CD4-positive, alpha-beta T cell (primary cell): ENCODE results near the gene PLIN1. TPM values are rescaled to one million over a fixed set of nuclear protein-coding genes. Genes with fewer than 3 reads are reported as not detected.
"Not testable (repeated sequence)": the region's sequence is repeated elsewhere in the genome, so short reads cannot be mapped to it uniquely, and the experiment has no call there.

ENCODE experiments used
- ATAC-seq: fragments of 200-7000 bp; cut with Tn5 transposase; one replicate; pipeline ENCODE4 v1.10.0; 2022; ENCODE audit warnings: mild to moderate bottlenecking; ENCODE audit not compliant: poor library complexity
- CTCF ChIA-PET: fragments of 350-600 bp; sonication (Branson Sonifier 250); formaldehyde crosslinking; loops from one replicate; lab custom pipeline; 2021; ENCODE audit warnings: antibody characterized with exemption, inconsistent platforms; lab: Charles Lee
- POLR2A ChIA-PET: fragments of 350-600 bp; sonication (Branson Sonifier 250); formaldehyde crosslinking; loops from one replicate; lab custom pipeline; 2021; ENCODE audit warnings: antibody characterized with exemption, inconsistent platforms; lab: Charles Lee
- DNase-seq, 14 experiments: peaks; one replicate each; pipeline ENCODE4 v3.0.0-alpha.2; 2013 to 2020; ENCODE audit warnings: mixed read lengths in 2 of 14
- H3K27ac ChIP-seq, 2 donors: one replicate each; pipeline versions ENCODE4 v1.5.1 to v1.7.0; 2013; ENCODE audit warnings: low read length in 2 of 2, low read depth in 1 of 2, mild to moderate bottlenecking in 1 of 2
- H3K27me3 ChIP-seq, 2 experiments: 1 replicate in 1 of 2; 2 replicates in 1 of 2; pipeline versions ENCODE4 v1.6.1 to v1.7.0; 2013; ENCODE audit warnings: low read length in 2 of 2, control low read depth in 1 of 2, mild to moderate bottlenecking in 1 of 2, moderate library complexity in 1 of 2; ENCODE audit not compliant: insufficient read depth in 2 of 2, control insufficient read depth in 1 of 2
- H3K36me3 ChIP-seq: one replicate; pipeline ENCODE4 v1.6.1; 2013; ENCODE audit warnings: low read length, control low read depth; ENCODE audit not compliant: insufficient read depth
- H3K4me1 ChIP-seq: one replicate; pipeline ENCODE4 v1.6.1; 2013; ENCODE audit warnings: low read length, control low read depth; ENCODE audit not compliant: insufficient read depth
- H3K4me3 ChIP-seq: one replicate; pipeline ENCODE4 v1.5.1; 2013; ENCODE audit warnings: mild to moderate bottlenecking, low read length, moderate library complexity
- H3K9me3 ChIP-seq, 2 experiments: 1 replicate in 1 of 2; 2 replicates in 1 of 2; pipeline versions ENCODE4 v1.6.1 to v1.7.0; 2013; ENCODE audit warnings: low read length in 2 of 2, mild to moderate bottlenecking in 2 of 2, control low read depth in 1 of 2, moderate library complexity in 1 of 2; ENCODE audit not compliant: control insufficient read depth in 1 of 2, insufficient read depth in 1 of 2
- H3K27ac Mint-ChIP-seq: one replicate; pipeline ENCODE4 v1.8.0; 2020; ENCODE audit warnings: mixed read lengths
- H3K27me3 Mint-ChIP-seq: one replicate; pipeline ENCODE4 v1.8.0; 2021; ENCODE audit warnings: mixed read lengths
- H3K36me3 Mint-ChIP-seq: one replicate; pipeline ENCODE4 v1.8.0; 2021; ENCODE audit warnings: low read depth, mixed read lengths
- H3K4me1 Mint-ChIP-seq: one replicate; pipeline ENCODE4 v1.8.0; 2021; ENCODE audit warnings: low read depth, mixed read lengths
- H3K4me3 Mint-ChIP-seq: one replicate; pipeline ENCODE4 v1.8.0; 2020; ENCODE audit warnings: mild to moderate bottlenecking, mixed read lengths
- H3K9me3 Mint-ChIP-seq: one replicate; pipeline ENCODE4 v1.8.0; 2020; ENCODE audit warnings: mixed read lengths
- intact Hi-C, 2 experiments: fragments of 100-400 bp; cut with DNase I in 1 of 2; cut with micrococcal nuclease in 1 of 2; formaldehyde crosslinking; loops; one replicate each; pipeline versions ENCODE4 v1.15.1 to v1.9.0; 2023 to 2025; cut with DNase I, micrococcal nuclease
- total RNA-seq, 174 experiments: library from RNA in 2 of 174; stranded (reverse) in 2 of 174; gene quantifications; one replicate each; pipeline ENCODE4 v1.2.3 and lab custom pipeline; 2021 to 2026
- TF ChIP-seq, protein P1 (sequence below): fragments of 200-600 bp; IDR thresholded peaks from one replicate; pipeline ENCODE4 v1.8.0; 2022; ENCODE audit warnings: antibody characterized with exemption, mild to moderate bottlenecking

Gene PLIN1
- total RNA-seq, 2 experiments from 2014 or later: 0.08 to 0.22 TPM

DNA sequence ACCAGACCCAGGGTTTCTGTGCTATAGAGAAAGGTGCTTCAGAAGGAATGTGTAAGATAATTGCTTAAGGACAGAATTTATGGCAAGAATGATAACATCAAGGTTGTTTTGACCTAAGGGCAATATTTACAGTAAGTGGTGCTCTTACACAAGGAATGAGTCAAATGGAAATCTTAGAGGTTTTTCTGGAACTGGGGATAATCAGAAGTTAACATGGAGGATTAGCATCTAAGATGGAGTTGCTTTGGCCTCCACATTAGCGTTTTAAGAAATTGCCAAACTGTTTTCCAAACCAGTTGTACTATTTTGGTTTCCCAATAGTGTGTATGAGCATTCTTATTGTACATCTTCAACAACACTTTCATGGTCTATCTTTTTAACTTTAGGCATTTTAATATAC lies 14.5 kb upstream of the PLIN1 start:
- ChIA-PET CTCF (no interaction called here), POLR2A (no interaction called here)
- H3K4me3 Mint-ChIP-seq: no peak overlapping the region
- H3K27me3 Mint-ChIP-seq: peaks cover 12% of the 10 kb centered on the region
- Histone ChIP-seq H3K4me1 (peaks cover 17% of the 10 kb centered on the region), H3K9me3 (no peaks in the 10 kb centered on the region), H3K36me3 (no peaks in the 10 kb centered on the region), H3K27ac (no peak overlapping the region), H3K4me3 (no peak overlapping the region), H3K27me3 (no peaks in the 10 kb centered on the region)
- ATAC-seq (no peak), DNase-seq (no peak)
- H3K9me3 Mint-ChIP-seq: no peaks in the 10 kb centered on the region
- peaks cover 6% of the 10 kb centered on the region for H3K4me1 Mint-ChIP-seq
- TF ChIP-seq, protein P1, sequence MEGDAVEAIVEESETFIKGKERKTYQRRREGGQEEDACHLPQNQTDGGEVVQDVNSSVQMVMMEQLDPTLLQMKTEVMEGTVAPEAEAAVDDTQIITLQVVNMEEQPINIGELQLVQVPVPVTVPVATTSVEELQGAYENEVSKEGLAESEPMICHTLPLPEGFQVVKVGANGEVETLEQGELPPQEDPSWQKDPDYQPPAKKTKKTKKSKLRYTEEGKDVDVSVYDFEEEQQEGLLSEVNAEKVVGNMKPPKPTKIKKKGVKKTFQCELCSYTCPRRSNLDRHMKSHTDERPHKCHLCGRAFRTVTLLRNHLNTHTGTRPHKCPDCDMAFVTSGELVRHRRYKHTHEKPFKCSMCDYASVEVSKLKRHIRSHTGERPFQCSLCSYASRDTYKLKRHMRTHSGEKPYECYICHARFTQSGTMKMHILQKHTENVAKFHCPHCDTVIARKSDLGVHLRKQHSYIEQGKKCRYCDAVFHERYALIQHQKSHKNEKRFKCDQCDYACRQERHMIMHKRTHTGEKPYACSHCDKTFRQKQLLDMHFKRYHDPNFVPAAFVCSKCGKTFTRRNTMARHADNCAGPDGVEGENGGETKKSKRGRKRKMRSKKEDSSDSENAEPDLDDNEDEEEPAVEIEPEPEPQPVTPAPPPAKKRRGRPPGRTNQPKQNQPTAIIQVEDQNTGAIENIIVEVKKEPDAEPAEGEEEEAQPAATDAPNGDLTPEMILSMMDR: no peak
- H3K36me3 Mint-ChIP-seq: no peaks in the 10 kb centered on the region
- intact Hi-C loops: loop anchor here in 1 of 2 experiments (5.0 to 10.0 kb wide), 2 partner anchors 116 to 359 kb away; partner anchors contain the start of genes POLG and TICRR
- H3K27ac Mint-ChIP-seq: no peak overlapping the region

DNA sequence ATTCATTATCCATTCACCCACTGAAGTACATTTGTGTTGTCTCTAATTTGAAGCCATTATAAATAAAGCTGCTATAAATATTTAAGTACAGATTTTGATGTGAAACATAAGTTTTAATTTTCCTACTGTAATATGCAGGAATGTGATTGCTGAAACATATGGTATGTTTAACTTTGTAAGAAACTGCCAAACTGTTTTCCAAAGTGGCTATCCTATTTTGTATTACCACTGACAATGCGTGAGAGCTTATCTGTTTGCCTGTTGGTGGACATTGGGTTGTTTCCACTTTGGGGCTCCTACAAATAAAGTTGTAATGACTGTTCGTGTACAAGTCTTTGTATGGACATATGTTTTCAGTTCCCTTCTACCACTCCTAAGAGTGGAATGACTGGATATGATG lies 13.9 kb upstream of the PLIN1 start:
- intact Hi-C loops: loop anchor here in 1 of 2 experiments (5.0 to 10.0 kb wide), 2 partner anchors 116 to 358 kb away; partner anchors contain the start of genes POLG and TICRR
- no peaks in the 10 kb centered on the region for H3K9me3 Mint-ChIP-seq
- Histone ChIP-seq H3K4me1 (peaks cover 17% of the 10 kb centered on the region), H3K36me3 (no peaks in the 10 kb centered on the region), H3K27ac (no peak overlapping the region), H3K9me3 (no peaks in the 10 kb centered on the region), H3K4me3 (no peak overlapping the region), H3K27me3 (no peaks in the 10 kb centered on the region)
- TF ChIP-seq, protein P1: no peak
- CTCF ChIA-PET: interaction anchor here (0.6 kb wide), 1 partner anchor 457 kb away, joined by 3 read pairs; no protein-coding TSS in a partner anchor
- no peak overlapping the region for H3K27ac Mint-ChIP-seq
- ATAC-seq (no peak), DNase-seq (no peak)
- no peaks in the 10 kb centered on the region for H3K36me3 Mint-ChIP-seq
- peak overlapping the region; percentile 9 for H3K4me3 Mint-ChIP-seq
- H3K27me3 Mint-ChIP-seq: peaks cover 12% of the 10 kb centered on the region
- H3K4me1 Mint-ChIP-seq: peaks cover 6% of the 10 kb centered on the region
- POLR2A ChIA-PET: no interaction called here

DNA sequence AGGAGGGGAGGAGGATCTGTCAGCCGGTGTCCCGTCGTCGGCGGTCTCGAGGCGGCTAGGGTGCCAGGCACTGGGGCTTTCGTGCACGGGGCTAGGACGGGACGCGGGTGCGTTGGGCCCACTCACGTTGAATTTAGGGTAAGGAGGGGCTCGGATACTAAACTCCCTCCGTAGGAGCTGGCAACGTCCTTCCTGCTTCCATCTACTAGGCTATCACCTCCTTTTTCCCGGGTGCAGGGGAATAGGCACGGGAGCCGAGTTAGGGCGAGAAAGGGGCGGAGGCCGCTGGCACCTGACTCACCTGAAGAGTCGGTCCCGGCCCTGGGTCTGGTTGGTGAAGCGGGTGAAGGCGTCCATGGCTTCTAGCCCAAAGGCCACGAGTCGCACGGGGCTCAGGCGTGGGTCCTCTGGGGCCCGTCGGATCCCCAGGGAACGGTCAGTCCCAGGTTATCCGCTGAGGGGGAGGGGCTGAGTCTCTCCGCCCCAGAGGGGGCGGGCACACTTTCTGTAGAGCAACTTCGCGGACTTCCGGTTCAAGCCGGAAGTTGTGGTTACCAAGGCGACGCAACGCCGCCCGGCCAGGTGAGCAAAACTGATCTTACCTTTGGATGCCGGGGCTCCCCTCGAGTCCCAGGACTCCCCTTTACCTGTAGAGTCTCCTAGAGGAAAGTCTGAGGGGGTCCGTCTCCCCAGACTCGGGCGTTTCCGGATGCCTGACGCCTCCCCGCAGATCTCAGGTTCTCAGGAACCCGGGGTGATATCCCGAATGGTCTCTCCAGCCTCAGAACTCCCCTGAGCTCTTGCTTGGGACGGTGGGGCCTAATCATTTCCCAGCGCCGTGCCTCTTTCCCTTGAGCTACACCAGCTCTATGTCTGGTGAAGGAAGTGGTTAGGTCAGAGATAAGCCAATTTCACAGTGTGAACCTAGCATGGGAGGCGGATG lies 11.4 kb upstream of the PLIN1 start, which contains the start of the genes PEX11A and WDR93:
Gene PEX11A (minus strand): TSS at position 479 of the 943 bp plus-strand sequence. CDS start 122 bp downstream, at position 357.
Gene WDR93 (plus strand): TSS at position 536 of the 943 bp plus-strand sequence. CDS start 10,936 bp downstream, outside the sequence.
- H3K27ac ChIP-seq: peak within 1 kb of the TSS in 1 of 2 donors; percentile 63
- Mint-ChIP-seq H3K4me3 (peak within 1 kb of the TSS; percentile 90), H3K4me1 (peaks cover 6% of the 10 kb centered on the region), H3K27me3 (peaks cover 5% of the 10 kb centered on the region), H3K36me3 (peaks cover 2% of the 10 kb centered on the region), H3K9me3 (no peaks in the 10 kb centered on the region), H3K27ac (peak within 1 kb of the TSS; percentile 73)
- H3K9me3 ChIP-seq: no peaks in the 10 kb centered on the region
- ATAC-seq (peak; percentile 82), DNase-seq (peak; percentile 58 to 89 (median 71))
- intact Hi-C loops: loop anchor here in 1 of 2 experiments (5.0 to 10.0 kb wide), 2 partner anchors 113 to 356 kb away; partner anchors contain the start of genes POLG and TICRR
- ChIA-PET CTCF (no interaction called here), POLR2A (no interaction called here)
- peak within 1 kb of the TSS; percentile 98 for H3K4me3 ChIP-seq
- H3K36me3 ChIP-seq: peaks cover 2% of the 10 kb centered on the region
- H3K4me1 ChIP-seq: peaks cover 17% of the 10 kb centered on the region
- H3K27me3 ChIP-seq: no peaks in the 10 kb centered on the region
- TF ChIP-seq, protein P1: no peak

DNA sequence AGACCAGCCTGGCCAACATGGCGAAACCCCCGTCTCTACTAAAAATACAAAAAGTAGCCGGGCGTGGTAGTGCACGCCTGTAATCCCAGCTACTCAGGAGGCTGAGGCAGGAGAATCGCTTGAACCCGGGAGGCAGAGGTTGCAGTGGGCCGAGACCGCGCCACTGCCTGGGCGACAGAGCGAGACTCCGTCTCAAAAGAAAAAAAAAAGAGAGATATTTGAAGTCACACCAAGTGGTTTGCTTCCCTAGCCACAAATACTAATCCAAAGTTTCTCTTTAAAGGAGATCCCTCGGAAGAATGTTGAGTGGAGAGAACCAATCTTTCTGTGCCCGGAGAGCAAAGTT lies 10.7 kb upstream of the PLIN1 start:
- CTCF ChIA-PET, H3K27ac ChIP-seq, H3K27me3 ChIP-seq, H3K9me3 Mint-ChIP-seq, H3K27me3 Mint-ChIP-seq, H3K9me3 ChIP-seq, H3K36me3 ChIP-seq, H3K4me1 Mint-ChIP-seq, DNase-seq, ATAC-seq, H3K36me3 Mint-ChIP-seq, POLR2A ChIA-PET: not testable (repeated sequence)
- peak overlapping the region; percentile 90 for H3K4me3 Mint-ChIP-seq
- Histone ChIP-seq H3K4me3 (peak overlapping the region; percentile 98), H3K4me1 (peaks cover 17% of the 10 kb centered on the region)
- H3K27ac Mint-ChIP-seq: peak overlapping the region; percentile 73
- intact Hi-C loops: loop anchor here in 1 of 2 experiments (5.0 to 10.0 kb wide), 2 partner anchors 113 to 355 kb away; partner anchors contain the start of genes POLG and TICRR
